Glutamatergic neuron (in vitro differentiated cells): ENCODE results near the gene NEK1. TPM values are rescaled to one million over a fixed set of nuclear protein-coding genes. Genes with fewer than 3 reads are reported as not detected.

Experiments
- DNase-seq: peaks from one replicate; pipeline ENCODE4 v3.0.0; 2022
- H3K27ac Mint-ChIP-seq: one replicate; pipeline ENCODE4 v1.8.0; 2020; ENCODE audit warnings: mild to moderate bottlenecking, mixed read lengths, inconsistent platforms; ENCODE audit not compliant: unreplicated experiment
- H3K27me3 Mint-ChIP-seq: one replicate; pipeline ENCODE4 v1.8.0; 2020; ENCODE audit warnings: mild to moderate bottlenecking, moderate library complexity, mixed read lengths, inconsistent platforms; ENCODE audit not compliant: unreplicated experiment
- H3K36me3 Mint-ChIP-seq: one replicate; pipeline ENCODE4 v1.8.0; 2020; ENCODE audit warnings: mild to moderate bottlenecking, mixed read lengths, inconsistent platforms; ENCODE audit not compliant: unreplicated experiment
- H3K4me1 Mint-ChIP-seq: one replicate; pipeline ENCODE4 v1.8.0; 2020; ENCODE audit warnings: mild to moderate bottlenecking, low read depth, mixed read lengths, inconsistent platforms; ENCODE audit not compliant: unreplicated experiment
- H3K4me3 Mint-ChIP-seq: one replicate; pipeline ENCODE4 v1.8.0; 2020; ENCODE audit warnings: mild to moderate bottlenecking, mixed read lengths, inconsistent platforms; ENCODE audit not compliant: unreplicated experiment
- H3K9me3 Mint-ChIP-seq: one replicate; pipeline ENCODE4 v1.8.0; 2020; ENCODE audit warnings: mild to moderate bottlenecking, moderate library complexity, mixed read lengths, inconsistent platforms; ENCODE audit not compliant: unreplicated experiment
- CTCF ChIP-seq: fragments of 200-600 bp; sonication (generic); IDR thresholded peaks from one replicate; pipeline ENCODE4 v1.5.0; 2021; ENCODE audit not compliant: partially characterized antibody, unreplicated experiment
- total RNA-seq: library from RNA; stranded (reverse); fragmentation: NEBNext Ultra II Directional; extraction: Animal tissue kit (Norgen Biotek cat#: 25700); gene quantifications from one replicate; pipeline ENCODE4 v1.2.1, GENCODE V29; 2021; ENCODE audit not compliant: unreplicated experiment

The NEK1 gene
- total RNA-seq, 1 donor from 2014 or later: 23.2 TPM

GRCh38 chr4:169369634-169370033 lies 242.7 kb downstream of the NEK1 start:
- Mint-ChIP-seq H3K4me1 (no peaks in the 10 kb centered on the region), H3K36me3 (peaks cover 5% of the 10 kb centered on the region), H3K27me3 (no peaks in the 10 kb centered on the region), H3K4me3 (no peak overlapping the region), H3K27ac (no peak overlapping the region), H3K9me3 (no peaks in the 10 kb centered on the region)
- no peak for DNase-seq
- no peak for TF ChIP-seq CTCF

- Mint-ChIP-seq H3K4me3 (no peak overlapping the region), H3K9me3 (no peaks in the 10 kb centered on the region), H3K27ac (no peak overlapping the region), H3K27me3 (no peaks in the 10 kb centered on the region), H3K4me1 (no peaks in the 10 kb centered on the region), H3K36me3 (peaks cover 5% of the 10 kb centered on the region)
- no peak for TF ChIP-seq CTCF
- DNase-seq: no peak
Observed at GRCh38 chr4:169367826-169368225, 244.6 kb downstream of the NEK1 start.

GRCh38 chr4:169366821-169367220 lies 245.6 kb downstream of the NEK1 start:
- no peak overlapping the region for H3K27ac Mint-ChIP-seq
- H3K9me3 Mint-ChIP-seq: no peaks in the 10 kb centered on the region
- no peaks in the 10 kb centered on the region for H3K27me3 Mint-ChIP-seq
- DNase-seq: no peak
- no peaks in the 10 kb centered on the region for H3K4me1 Mint-ChIP-seq
- H3K4me3 Mint-ChIP-seq: no peak overlapping the region
- peaks cover 5% of the 10 kb centered on the region for H3K36me3 Mint-ChIP-seq
- no peak for TF ChIP-seq CTCF

- no peak overlapping the region for H3K27ac Mint-ChIP-seq
- no peak for TF ChIP-seq CTCF
- peaks cover 10% of the 10 kb centered on the region for H3K36me3 Mint-ChIP-seq
- no peaks in the 10 kb centered on the region for H3K9me3 Mint-ChIP-seq
- no peaks in the 10 kb centered on the region for H3K4me1 Mint-ChIP-seq
- H3K4me3 Mint-ChIP-seq: no peak overlapping the region
- no peaks in the 10 kb centered on the region for H3K27me3 Mint-ChIP-seq
- no peak for DNase-seq
Observed at GRCh38 chr4:169362607-169363006, 249.8 kb downstream of the NEK1 start.

- H3K9me3 Mint-ChIP-seq: no peaks in the 10 kb centered on the region
- H3K4me3 Mint-ChIP-seq: no peak overlapping the region
- H3K4me1 Mint-ChIP-seq: no peaks in the 10 kb centered on the region
- no peak for DNase-seq
- no peaks in the 10 kb centered on the region for H3K27me3 Mint-ChIP-seq
- TF ChIP-seq CTCF: no peak
- H3K36me3 Mint-ChIP-seq: peaks cover 8% of the 10 kb centered on the region
- H3K27ac Mint-ChIP-seq: no peak overlapping the region
Observed at GRCh38 chr4:169361756-169362155, 250.6 kb downstream of the NEK1 start.
